IPS-NIHi11 (cell line): ENCODE data around the gene TXNDC9.
"Not testable (repeated sequence)": the region's sequence is repeated elsewhere in the genome, so short reads cannot be mapped to it uniquely, and the experiment has no call there.

ENCODE experiments used
- DNase-seq: peaks from one replicate; pipeline ENCODE4 v3.0.0; 2012; ENCODE audit warnings: mixed read lengths, low spot score

The TXNDC9 gene

GRCh38 chr2:99335911-99336803, at the start of gene TXNDC9:
TSS of gene TXNDC9 (minus strand) at chr2:99336333. CDS start at chr2:99333210, 3,123 bp downstream.
- DNase-seq, result peak; percentile 100

DNA sequence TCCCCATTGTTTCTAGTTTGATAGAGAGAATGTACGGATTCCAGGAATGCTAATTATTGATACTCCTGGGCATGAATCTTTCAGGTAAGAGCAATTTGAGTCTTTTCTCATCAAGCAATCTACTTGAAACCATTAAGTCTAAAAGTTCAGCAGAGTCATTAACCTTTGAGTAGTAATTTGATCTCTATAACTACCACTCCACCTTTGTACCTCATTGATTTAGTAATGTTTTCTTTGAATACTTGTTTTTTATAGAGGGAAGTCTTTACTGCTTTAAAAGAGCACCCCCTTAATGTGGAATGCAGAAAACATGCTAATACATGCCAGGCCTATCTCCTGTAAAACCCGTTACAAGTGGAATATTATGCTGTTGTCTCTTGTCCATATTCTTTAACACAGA, 46.0 kb upstream of the TXNDC9 start:
- DNase-seq, result no peak

GRCh38 chr2:99380376-99381010, 44.4 kb upstream of the TXNDC9 start:
- no peak for DNase-seq

DNA sequence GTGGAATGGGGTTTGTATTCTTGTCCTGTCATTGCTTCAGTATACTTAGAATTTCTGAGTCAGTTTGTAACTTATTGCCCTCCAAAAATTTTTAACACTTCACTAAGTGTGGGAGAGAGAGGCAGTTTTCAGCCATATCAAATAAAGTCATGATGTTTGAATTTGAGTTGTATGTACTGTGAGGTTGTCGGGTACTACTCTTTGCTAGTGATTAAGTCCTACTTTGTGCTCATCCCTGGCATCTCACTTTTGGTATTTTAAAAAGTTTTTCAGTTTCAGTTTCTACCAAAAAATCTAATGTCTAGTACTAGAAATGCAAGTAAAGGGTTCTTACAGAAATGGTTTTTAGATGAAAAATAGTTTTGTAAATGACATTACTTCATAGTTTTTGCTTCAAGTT, 41.7 kb upstream of the TXNDC9 start:
- DNase-seq, result no peak

- no peak for DNase-seq
These were observed 40.2 kb upstream of the TXNDC9 start for GRCh38 chr2:99376254-99376864.

- no peak for DNase-seq
These were observed 38.6 kb upstream of the TXNDC9 start for GRCh38 chr2:99374747-99375146.

DNA sequence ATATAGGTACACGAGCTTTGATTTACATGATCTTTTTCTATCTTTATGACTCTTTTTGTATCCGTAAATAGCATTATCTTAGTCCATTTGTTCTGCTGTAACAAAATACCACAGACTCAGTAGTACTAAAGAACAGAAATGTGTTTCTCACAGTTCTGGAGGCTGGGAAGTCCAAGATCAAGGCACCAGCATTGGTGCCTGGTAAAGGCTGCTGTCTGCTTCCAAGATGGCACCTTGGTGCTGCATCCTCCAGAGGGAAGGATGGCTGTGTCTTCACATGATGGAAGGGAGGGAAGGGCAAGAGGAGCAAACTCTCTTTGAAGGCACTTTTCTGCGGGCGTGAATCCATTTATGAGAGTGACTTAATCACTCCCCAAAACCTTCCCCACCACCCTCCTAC, 37.0 kb upstream of the TXNDC9 start:
- DNase-seq, result no peak

DNA sequence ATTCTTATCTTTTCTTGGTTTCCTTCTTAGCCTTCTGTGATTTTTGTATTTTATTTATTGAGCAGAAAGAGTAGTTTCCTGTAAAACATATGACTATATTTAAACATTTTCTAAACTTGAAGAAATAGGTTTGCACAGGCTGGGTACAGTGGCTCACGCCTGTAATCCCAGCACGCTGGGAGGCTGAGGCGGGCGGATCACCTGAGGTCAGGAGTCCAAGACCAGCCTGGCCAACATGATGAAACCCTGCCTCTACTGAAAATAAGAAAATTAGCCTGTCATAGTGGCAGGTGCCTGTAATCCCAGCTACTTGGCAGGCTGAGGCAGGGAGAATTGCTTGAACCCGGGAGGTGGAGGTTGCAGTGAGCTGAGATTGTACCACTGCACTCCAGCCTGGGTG, 32.7 kb upstream of the TXNDC9 start:
- DNase-seq, result not testable (repeated sequence)

DNA sequence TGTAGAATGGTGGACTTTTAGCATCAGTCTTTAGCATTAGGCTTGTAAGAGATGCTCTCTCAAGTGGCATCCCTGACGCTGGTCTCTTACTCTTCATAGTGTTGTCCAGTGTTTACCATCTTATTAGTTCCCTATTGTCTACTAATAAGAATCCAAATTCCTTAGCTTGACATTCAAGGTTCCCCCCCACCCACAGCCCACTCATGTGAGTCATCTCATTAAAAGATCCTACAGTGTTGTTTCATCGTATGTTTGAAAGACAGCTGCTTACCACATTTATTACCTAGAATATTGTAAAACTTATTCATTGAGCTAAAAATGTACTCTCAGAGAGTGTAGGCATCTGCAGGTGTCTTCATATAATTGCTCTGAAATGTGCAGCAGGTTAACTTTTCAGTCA, 29.5 kb upstream of the TXNDC9 start:
- DNase-seq, result no peak

DNA sequence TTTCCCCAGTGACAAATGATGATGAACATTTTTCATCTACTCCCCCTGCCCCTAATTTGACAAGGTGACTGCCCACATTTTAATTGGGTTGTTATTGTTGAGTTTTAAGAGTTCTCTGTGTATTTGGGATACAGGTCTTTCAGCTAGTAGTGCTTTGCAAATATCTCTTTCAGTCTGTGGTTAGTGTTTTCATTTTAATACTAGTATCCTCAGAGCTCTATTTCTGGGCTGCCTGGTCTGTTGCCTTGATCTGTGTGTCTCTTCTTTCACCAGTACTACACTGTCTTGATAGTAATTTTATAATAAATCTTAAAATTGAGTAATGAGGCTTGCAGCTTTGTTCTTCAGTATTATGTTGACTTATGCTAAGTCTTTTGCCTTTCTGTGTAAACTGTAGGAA, 20.7 kb upstream of the TXNDC9 start:
- no peak for DNase-seq

GRCh38 chr2:99354825-99355224, 18.7 kb upstream of the TXNDC9 start:
- DNase-seq, result not testable (repeated sequence)

GRCh38 chr2:99354070-99354469, 17.9 kb upstream of the TXNDC9 start:
- no peak for DNase-seq

- DNase-seq, result no peak
These were observed 14.1 kb upstream of the TXNDC9 start for GRCh38 chr2:99350194-99350593.

DNA sequence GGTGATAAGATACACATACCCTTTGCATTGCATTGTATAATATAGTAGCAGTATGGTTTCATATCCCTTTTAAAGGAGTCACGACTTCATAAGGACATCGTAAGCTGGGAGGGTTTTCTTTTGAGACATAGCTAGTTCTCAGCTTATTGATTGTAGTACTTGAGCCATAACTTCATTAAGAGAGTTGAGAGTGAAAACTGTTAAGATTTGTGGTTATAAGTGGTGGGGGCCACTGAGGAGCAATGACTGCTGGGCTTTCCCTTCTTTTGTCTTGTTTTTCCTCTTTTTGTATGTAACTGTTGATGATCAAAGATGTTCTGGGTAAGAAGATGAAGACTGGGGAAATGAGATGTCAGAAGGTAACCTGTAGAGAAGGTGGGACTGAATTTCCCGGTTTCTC, 12.0 kb upstream of the TXNDC9 start:
- no peak for DNase-seq

- DNase-seq, result no peak
These were observed 10.1 kb upstream of the TXNDC9 start for GRCh38 chr2:99346218-99346617.

DNA sequence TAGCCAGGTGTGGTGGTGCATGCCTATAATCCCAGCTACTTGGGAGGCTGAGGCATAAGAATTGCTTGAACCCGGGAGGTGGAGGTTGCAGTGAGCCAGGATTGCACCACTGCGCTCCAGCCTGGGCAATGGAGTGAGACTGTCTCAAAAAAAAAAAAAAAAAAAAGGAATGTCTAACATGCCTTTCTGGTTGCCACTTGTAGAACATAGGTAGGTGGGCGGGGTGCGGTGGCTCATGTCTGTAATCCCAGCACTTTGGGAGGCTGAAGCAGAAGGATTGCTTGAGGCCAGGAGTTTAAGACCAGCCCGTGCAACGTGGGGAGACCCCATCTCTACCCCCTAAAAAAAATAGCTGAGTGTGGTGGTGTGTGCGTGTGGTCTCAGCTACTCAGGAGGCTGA, 9.3 kb upstream of the TXNDC9 start:
- not testable (repeated sequence) for DNase-seq

- no peak for DNase-seq
These were observed 6.4 kb upstream of the TXNDC9 start for GRCh38 chr2:99342536-99342935.

DNA sequence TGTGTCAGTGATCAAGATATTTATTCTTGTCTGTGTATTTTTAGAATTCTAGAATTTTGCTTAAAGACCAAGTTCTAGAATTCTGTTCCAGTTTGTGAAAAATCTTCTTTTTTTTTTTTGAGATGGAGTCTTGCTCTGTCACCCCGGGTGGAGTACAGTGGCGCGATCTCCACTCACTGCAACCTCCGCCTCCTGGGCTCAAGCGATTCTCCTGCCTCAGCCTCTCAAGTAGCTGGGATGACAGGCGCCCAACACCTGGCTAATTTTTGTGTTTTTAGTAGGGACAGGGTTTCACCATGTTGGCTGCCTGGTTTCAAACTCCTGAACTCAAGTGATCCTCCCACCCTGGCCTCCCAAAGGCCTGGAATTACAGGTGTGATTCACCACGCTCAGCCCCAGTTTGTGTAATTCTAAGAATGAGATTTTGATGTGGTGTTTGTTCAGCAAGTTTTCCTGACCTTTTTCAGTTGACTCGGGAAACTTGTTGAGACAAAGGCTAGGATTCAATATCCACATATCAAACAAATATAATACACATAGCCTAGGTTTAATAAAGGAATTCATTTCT, 4.6 kb upstream of the TXNDC9 start:
- DNase-seq, result no peak

DNA sequence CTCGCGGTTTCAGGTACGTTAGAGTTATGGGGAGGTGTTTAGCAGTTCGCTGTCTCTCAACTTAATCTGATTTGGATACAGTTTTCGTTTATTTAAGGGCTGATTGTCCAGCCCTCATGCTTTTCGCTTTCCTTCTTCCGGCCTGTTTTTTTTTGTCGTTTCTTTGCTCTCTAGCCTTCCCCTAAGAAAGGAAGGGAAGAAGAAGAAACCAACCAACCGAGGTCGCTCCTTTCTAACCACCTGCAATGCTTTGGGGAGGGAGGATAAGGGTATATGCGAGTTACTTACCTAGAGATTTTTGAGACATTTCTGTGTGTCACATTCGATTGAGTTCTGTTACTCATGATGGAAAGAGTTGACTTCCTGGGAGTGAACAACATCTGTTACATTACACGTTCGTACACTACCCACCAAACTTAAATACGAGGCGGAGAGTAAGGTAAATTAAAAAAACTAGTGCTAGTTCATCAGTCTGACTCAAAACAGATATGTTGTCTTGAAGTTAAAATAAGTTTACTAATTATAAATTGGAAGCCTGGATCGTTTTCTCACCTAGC, 2.0 kb upstream of the TXNDC9 start:
- no peak for DNase-seq

DNA sequence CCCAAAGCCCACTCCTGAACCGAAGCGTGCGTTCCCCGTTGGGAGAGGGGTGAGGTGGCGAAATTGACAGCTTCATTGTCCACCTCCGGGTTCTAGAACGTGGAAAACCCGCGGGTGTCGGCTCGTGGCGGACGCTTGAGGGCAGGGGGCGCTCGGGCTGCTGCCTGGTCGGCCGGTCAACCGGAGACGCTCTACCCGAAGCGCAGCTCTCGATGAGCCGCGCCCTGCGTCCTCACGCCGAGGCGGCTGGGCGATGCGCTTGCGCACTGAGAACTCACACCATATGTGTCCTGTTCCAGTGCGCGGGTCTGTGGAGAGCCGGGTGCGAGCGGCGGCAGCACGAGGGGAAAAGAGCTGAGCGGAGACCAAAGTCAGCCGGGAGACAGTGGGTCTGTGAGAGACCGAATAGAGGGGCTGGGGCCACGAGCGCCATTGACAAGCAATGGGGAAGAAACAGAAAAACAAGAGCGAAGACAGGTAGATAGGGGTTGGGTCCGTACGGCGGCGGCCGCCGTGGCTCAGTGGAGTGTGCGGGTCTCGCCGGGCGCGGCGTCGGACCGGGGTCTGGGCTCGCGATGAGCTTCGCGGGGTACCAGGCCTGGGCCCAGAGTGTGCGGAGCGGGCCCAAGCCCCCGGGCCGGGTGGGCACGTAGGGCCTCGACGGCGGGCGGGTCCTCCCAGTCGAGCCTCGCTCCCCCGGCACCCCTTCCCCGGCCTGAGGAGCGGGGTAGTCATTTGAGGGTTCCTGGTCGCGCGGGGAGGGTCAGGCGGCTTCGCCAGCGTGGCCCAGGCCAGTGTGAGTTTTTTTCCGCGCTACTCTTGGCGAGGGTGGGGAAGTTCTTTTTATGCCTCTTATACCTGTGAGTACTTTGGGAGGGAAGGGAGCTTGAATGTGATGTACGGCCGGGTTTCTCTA, 1.2 kb upstream of the TXNDC9 start, which contains the start of gene EIF5B:
Gene EIF5B, plus strand, starts transcription at position 277 of the 916 bp plus-strand sequence. Its CDS starts 166 bp downstream, at position 443.
- DNase-seq, result peak; percentile 94

DNA sequence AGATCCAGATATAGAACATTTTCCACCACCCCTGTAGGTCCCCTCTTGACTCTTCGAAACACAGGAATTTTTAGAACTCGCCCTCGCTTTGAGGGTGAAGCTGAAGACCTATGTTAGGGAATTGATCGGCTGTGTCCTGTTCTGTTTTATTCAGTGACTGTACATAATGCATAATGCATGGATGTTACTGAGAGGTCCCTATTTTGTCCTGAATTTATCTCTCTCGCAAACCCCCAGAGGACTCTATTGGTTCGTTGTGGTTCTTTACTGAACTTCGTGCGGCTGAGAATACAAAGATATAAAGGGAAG, 625 bp upstream of the TXNDC9 start:
- no peak for DNase-seq
